Stimulated activated CD4-positive, alpha-beta T cell treated with anti-CD3 and anti-CD28 coated beads, Interleukin-4, amount 100 ng/mL, for 4 hours (primary cell): ENCODE measurements around the gene SYNE1.
"Not testable (repeated sequence)": the region's sequence is repeated elsewhere in the genome, so short reads cannot be mapped to it uniquely, and the experiment has no call there.

Experiments
- DNase-seq, 2 experiments: peaks; one replicate each; pipeline ENCODE4 v3.0.0-alpha.2; 2020

The SYNE1 gene

GRCh38 chr6:152625213-152625612 lies 11.9 kb downstream of the SYNE1 start:
- no peak for DNase-seq

- not testable (repeated sequence) for DNase-seq
Measured at GRCh38 chr6:152614776-152615175, 22.4 kb downstream of the SYNE1 start.

- DNase-seq = no peak
Measured at GRCh38 chr6:152609125-152609670, 28.0 kb downstream of the SYNE1 start.

- DNase-seq = no peak
Measured at GRCh38 chr6:152605941-152606340, 31.2 kb downstream of the SYNE1 start.

- DNase-seq = no peak
Measured at GRCh38 chr6:152605342-152605741, 31.8 kb downstream of the SYNE1 start.

GRCh38 chr6:152603911-152604310 lies 33.3 kb downstream of the SYNE1 start:
- no peak for DNase-seq

GRCh38 chr6:152600022-152600421 lies 37.1 kb downstream of the SYNE1 start:
- no peak for DNase-seq

- no peak for DNase-seq
Measured at GRCh38 chr6:152598901-152599537, 38.1 kb downstream of the SYNE1 start.

GRCh38 chr6:152598421-152598820 lies 38.7 kb downstream of the SYNE1 start:
- no peak for DNase-seq

- DNase-seq = no peak
Measured at GRCh38 chr6:152596726-152597125, 40.4 kb downstream of the SYNE1 start.

GRCh38 chr6:152595499-152595898 lies 41.7 kb downstream of the SYNE1 start:
- no peak for DNase-seq

- no peak for DNase-seq
Measured at GRCh38 chr6:152594701-152595100, 42.5 kb downstream of the SYNE1 start.

GRCh38 chr6:152588456-152588855 lies 48.7 kb downstream of the SYNE1 start:
- DNase-seq = no peak

- DNase-seq = no peak
Measured at GRCh38 chr6:152587473-152587872, 49.7 kb downstream of the SYNE1 start.

GRCh38 chr6:152585236-152585635 lies 51.9 kb downstream of the SYNE1 start:
- DNase-seq = no peak

GRCh38 chr6:152583888-152584287 lies 53.3 kb downstream of the SYNE1 start:
- DNase-seq = no peak

- no peak for DNase-seq
Measured at GRCh38 chr6:152576525-152576924, 60.6 kb downstream of the SYNE1 start.

- DNase-seq = no peak
Measured at GRCh38 chr6:152575621-152576150, 61.5 kb downstream of the SYNE1 start.

- no peak for DNase-seq
Measured at GRCh38 chr6:152575161-152575560, 62.0 kb downstream of the SYNE1 start.

- DNase-seq = no peak
Measured at GRCh38 chr6:152573762-152574161, 63.4 kb downstream of the SYNE1 start.

- no peak for DNase-seq
Measured at GRCh38 chr6:152572338-152573088, 64.6 kb downstream of the SYNE1 start.

GRCh38 chr6:152571943-152572337 lies 65.2 kb downstream of the SYNE1 start:
- DNase-seq = no peak

- DNase-seq = no peak
Measured at GRCh38 chr6:152571089-152571488, 66.1 kb downstream of the SYNE1 start.
